A549 (cell line): ENCODE measurements around the gene ZDHHC11.
"Not testable (repeated sequence)": the region's sequence is repeated elsewhere in the genome, so short reads cannot be mapped to it uniquely, and the experiment has no call there.

Experiments
- TF ChIP-seq, protein P1 (sequence below): fragments of 200-600 bp; sonication (generic); IDR thresholded peaks from 2 replicates; pipeline ENCODE4 v1.6.1; 2016; ENCODE audit warnings: antibody characterized with exemption, mild to moderate bottlenecking, moderate library complexity
- TF ChIP-seq, protein P2 (sequence below): fragments of >200 bp; sonication (Bioruptor Twin); formaldehyde crosslinking; IDR thresholded peaks from 3 replicates; pipeline ENCODE4 v1.5.1; 2016
- TF ChIP-seq, protein P3 (sequence below): IDR thresholded peaks from 2 replicates; pipeline ENCODE4 v1.6.1; 2012

DNA sequence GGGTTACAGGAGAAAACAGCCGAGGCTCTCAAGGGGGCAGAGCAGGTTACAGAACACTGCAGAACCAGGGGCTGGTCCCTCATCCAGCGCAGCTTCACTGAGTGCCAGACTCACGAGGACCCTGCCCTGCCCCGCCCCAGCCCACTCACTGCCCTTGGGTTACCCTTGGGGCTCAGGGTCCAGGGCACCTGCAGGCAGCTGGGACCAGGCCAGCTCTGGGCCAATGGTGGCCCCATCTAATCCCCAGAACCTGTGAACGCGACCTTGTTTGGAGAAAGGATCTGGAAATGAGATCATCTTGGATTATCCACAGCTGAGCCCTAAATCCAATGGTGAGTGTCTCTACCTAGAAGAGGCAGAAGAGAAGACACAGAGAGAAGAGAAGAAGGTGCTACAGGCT, 72.4 kb downstream of the ZDHHC11 start:
- TF ChIP-seq, protein P1, sequence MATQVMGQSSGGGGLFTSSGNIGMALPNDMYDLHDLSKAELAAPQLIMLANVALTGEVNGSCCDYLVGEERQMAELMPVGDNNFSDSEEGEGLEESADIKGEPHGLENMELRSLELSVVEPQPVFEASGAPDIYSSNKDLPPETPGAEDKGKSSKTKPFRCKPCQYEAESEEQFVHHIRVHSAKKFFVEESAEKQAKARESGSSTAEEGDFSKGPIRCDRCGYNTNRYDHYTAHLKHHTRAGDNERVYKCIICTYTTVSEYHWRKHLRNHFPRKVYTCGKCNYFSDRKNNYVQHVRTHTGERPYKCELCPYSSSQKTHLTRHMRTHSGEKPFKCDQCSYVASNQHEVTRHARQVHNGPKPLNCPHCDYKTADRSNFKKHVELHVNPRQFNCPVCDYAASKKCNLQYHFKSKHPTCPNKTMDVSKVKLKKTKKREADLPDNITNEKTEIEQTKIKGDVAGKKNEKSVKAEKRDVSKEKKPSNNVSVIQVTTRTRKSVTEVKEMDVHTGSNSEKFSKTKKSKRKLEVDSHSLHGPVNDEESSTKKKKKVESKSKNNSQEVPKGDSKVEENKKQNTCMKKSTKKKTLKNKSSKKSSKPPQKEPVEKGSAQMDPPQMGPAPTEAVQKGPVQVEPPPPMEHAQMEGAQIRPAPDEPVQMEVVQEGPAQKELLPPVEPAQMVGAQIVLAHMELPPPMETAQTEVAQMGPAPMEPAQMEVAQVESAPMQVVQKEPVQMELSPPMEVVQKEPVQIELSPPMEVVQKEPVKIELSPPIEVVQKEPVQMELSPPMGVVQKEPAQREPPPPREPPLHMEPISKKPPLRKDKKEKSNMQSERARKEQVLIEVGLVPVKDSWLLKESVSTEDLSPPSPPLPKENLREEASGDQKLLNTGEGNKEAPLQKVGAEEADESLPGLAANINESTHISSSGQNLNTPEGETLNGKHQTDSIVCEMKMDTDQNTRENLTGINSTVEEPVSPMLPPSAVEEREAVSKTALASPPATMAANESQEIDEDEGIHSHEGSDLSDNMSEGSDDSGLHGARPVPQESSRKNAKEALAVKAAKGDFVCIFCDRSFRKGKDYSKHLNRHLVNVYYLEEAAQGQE: not testable (repeated sequence)
- TF ChIP-seq, protein P2, sequence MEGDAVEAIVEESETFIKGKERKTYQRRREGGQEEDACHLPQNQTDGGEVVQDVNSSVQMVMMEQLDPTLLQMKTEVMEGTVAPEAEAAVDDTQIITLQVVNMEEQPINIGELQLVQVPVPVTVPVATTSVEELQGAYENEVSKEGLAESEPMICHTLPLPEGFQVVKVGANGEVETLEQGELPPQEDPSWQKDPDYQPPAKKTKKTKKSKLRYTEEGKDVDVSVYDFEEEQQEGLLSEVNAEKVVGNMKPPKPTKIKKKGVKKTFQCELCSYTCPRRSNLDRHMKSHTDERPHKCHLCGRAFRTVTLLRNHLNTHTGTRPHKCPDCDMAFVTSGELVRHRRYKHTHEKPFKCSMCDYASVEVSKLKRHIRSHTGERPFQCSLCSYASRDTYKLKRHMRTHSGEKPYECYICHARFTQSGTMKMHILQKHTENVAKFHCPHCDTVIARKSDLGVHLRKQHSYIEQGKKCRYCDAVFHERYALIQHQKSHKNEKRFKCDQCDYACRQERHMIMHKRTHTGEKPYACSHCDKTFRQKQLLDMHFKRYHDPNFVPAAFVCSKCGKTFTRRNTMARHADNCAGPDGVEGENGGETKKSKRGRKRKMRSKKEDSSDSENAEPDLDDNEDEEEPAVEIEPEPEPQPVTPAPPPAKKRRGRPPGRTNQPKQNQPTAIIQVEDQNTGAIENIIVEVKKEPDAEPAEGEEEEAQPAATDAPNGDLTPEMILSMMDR: not testable (repeated sequence)
- TF ChIP-seq, protein P3, sequence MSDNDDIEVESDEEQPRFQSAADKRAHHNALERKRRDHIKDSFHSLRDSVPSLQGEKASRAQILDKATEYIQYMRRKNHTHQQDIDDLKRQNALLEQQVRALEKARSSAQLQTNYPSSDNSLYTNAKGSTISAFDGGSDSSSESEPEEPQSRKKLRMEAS: not testable (repeated sequence)
